ENCODE data around the gene CCT2.

GRCh38 chr12:69570000-69570516 lies 15.2 kb upstream of the CCT2 start:
- TF ChIP-seq BHLHE40 (IDR thresholded peaks at IDR 0.05; ENCODE audit: low read length) (no peak), CTCF (IDR thresholded peaks at IDR 0.05 in 2 of 3, conservative IDR thresholded peaks at IDR 0.05 in 1 of 3; ENCODE audit: insufficient read depth in 2 of 3, low read depth in 1 of 3, low read length in 3 of 3) (no peak), EZH2 (IDR thresholded peaks at IDR 0.05; ENCODE audit: borderline replicate concordance, low read depth, low read length) (no peak), POLR2H (tag; IDR thresholded peaks at IDR 0.05; ENCODE audit: low read depth) (no peak), USF2 (CRISPR knock-in tag; IDR thresholded peaks at IDR 0.05) (no peak), ZNF318 (IDR thresholded peaks at IDR 0.05; ENCODE audit: borderline replicate concordance in 1 of 2, low read depth in 1 of 2) (no peak), XRCC5 (IDR thresholded peaks at IDR 0.05; ENCODE audit: low read depth, low read length) (no peak), GTF3C2 (IDR thresholded peaks at IDR 0.05; ENCODE audit: borderline replicate concordance, extremely low read depth, insufficient read length) (no peak), PRPF4 (IDR thresholded peaks at IDR 0.05; ENCODE audit: insufficient read depth, low read depth, low read length, poor library complexity, severe bottlenecking) (no peak), HINFP (tag; conservative IDR thresholded peaks at IDR 0.05; ENCODE audit: low read depth) (no peak), TCF7 (IDR thresholded peaks at IDR 0.05; ENCODE audit: borderline replicate concordance) (no peak), ZNF232 (CRISPR knock-in tag; IDR thresholded peaks at IDR 0.05) (no peak), SMAD4 (CRISPR knock-in tag; conservative IDR thresholded peaks at IDR 0.05) (no peak)
